ENCODE results near the gene IGFBPL1.

Gene IGFBPL1

GRCh38 chr9:38445154-38446043 is 21.1 kb upstream of the IGFBPL1 start:
- DNase-seq (ENCODE audit: low read depth): no peak
- no peak overlapping the region for H3K4me3 ChIP-seq (replicated peaks; ENCODE audit: low read depth, low read length)
- TF ChIP-seq CTCF (IDR thresholded peaks at IDR 0.05; ENCODE audit: low read length, missing control alignments): no peak

GRCh38 chr9:38443597-38443996 is 19.3 kb upstream of the IGFBPL1 start:
- DNase-seq (ENCODE audit: low read depth): no peak
- no peak overlapping the region for H3K4me3 ChIP-seq (replicated peaks; ENCODE audit: low read depth, low read length)

GRCh38 chr9:38443181-38443580 is 18.9 kb upstream of the IGFBPL1 start:
- DNase-seq (ENCODE audit: low read depth): peak; percentile 25
- H3K4me3 ChIP-seq (replicated peaks; ENCODE audit: low read depth, low read length): no peak overlapping the region
- TF ChIP-seq CTCF (IDR thresholded peaks at IDR 0.05; ENCODE audit: low read length, missing control alignments): no peak

More at GRCh38 chr9:38443597-38443996, 19.3 kb upstream of the IGFBPL1 start:
- TF ChIP-seq CTCF (IDR thresholded peaks at IDR 0.05; ENCODE audit: low read length, missing control alignments): no peak

- no peak for TF ChIP-seq CTCF (IDR thresholded peaks at IDR 0.05; ENCODE audit: low read length, missing control alignments)
- H3K4me3 ChIP-seq (replicated peaks; ENCODE audit: low read depth, low read length): no peak overlapping the region
- DNase-seq (ENCODE audit: low read depth): no peak
Measured at GRCh38 chr9:38442473-38443096, 18.3 kb upstream of the IGFBPL1 start.

GRCh38 chr9:38441347-38442085 is 17.3 kb upstream of the IGFBPL1 start:
- no peak for TF ChIP-seq CTCF (IDR thresholded peaks at IDR 0.05; ENCODE audit: low read length, missing control alignments)
- H3K4me3 ChIP-seq (replicated peaks; ENCODE audit: low read depth, low read length): no peak overlapping the region
- DNase-seq (ENCODE audit: low read depth): no peak

- no peak for DNase-seq (ENCODE audit: low read depth)
- no peak for TF ChIP-seq CTCF (IDR thresholded peaks at IDR 0.05; ENCODE audit: low read length, missing control alignments)
- H3K4me3 ChIP-seq (replicated peaks; ENCODE audit: low read depth, low read length): no peak overlapping the region
Measured at GRCh38 chr9:38440516-38440915, 16.3 kb upstream of the IGFBPL1 start.

Data from fibroblast of pulmonary artery (primary cell).